ENCODE measurements around the gene HNRNPM. TPM values are rescaled to one million over a fixed set of nuclear protein-coding genes. Genes with fewer than 3 reads are reported as not detected.
"Not testable (repeated sequence)": the region's sequence is repeated elsewhere in the genome, so short reads cannot be mapped to it uniquely, and the experiment has no call there.

Gene HNRNPM
- 100 to 1,000 TPM; 448 to 486 (median 453) TPM for total RNA-seq

GRCh38 chr19:8444677-8445487 lies at the start of gene HNRNPM:
TSS of gene HNRNPM (plus strand) at chr19:8444975. CDS start at chr19:8444999, 24 bp downstream.
- Mint-ChIP-seq H3K9me3 (no peaks in the 10 kb centered on the region), H3K4me1 (ENCODE audit: low read depth) (peaks cover 39% of the 10 kb centered on the region)

GRCh38 chr19:8395621-8396082 lies 49.1 kb upstream of the HNRNPM start:
- Mint-ChIP-seq H3K4me1 (ENCODE audit: low read depth) (peaks cover 25% of the 10 kb centered on the region), H3K9me3 (no peaks in the 10 kb centered on the region), H3K4me3 (no peak overlapping the region), H3K27me3 (ENCODE audit: low read depth) (no peaks in the 10 kb centered on the region), H3K36me3 (ENCODE audit: insufficient read depth) (peaks cover 3% of the 10 kb centered on the region)
- ATAC-seq, result no peak
- no peak for DNase-seq

More at GRCh38 chr19:8444677-8445487, at the start of gene HNRNPM:
- peak; percentile 89 to 91 for ATAC-seq
- Mint-ChIP-seq H3K36me3 (ENCODE audit: insufficient read depth) (peaks cover 20% of the 10 kb centered on the region), H3K27me3 (ENCODE audit: low read depth) (no peaks in the 10 kb centered on the region), H3K4me3 (peak within 1 kb of the TSS; percentile 96)
- peak; percentile 100 for DNase-seq

- no peaks in the 10 kb centered on the region for H3K27me3 Mint-ChIP-seq (ENCODE audit: low read depth)
- H3K9me3 Mint-ChIP-seq, result no peaks in the 10 kb centered on the region
- H3K36me3 Mint-ChIP-seq (ENCODE audit: insufficient read depth), result peaks cover 3% of the 10 kb centered on the region
- no peak overlapping the region for H3K4me3 Mint-ChIP-seq
- H3K4me1 Mint-ChIP-seq (ENCODE audit: low read depth), result peaks cover 23% of the 10 kb centered on the region
- ATAC-seq (no peak), DNase-seq (no peak)
Measured at GRCh38 chr19:8396185-8396562, 48.6 kb upstream of the HNRNPM start.

- Mint-ChIP-seq H3K4me3 (no peak overlapping the region), H3K36me3 (ENCODE audit: insufficient read depth) (peaks cover 3% of the 10 kb centered on the region), H3K27me3 (ENCODE audit: low read depth) (no peaks in the 10 kb centered on the region), H3K9me3 (no peaks in the 10 kb centered on the region), H3K4me1 (ENCODE audit: low read depth) (peaks cover 21% of the 10 kb centered on the region)
- peak; percentile 53 for DNase-seq
- peak; percentile 79 to 88 for ATAC-seq
Measured at GRCh38 chr19:8396563-8397203, 48.1 kb upstream of the HNRNPM start.

- Mint-ChIP-seq H3K36me3 (ENCODE audit: insufficient read depth) (peaks cover 8% of the 10 kb centered on the region), H3K27me3 (ENCODE audit: low read depth) (no peaks in the 10 kb centered on the region), H3K9me3 (no peaks in the 10 kb centered on the region), H3K4me1 (ENCODE audit: low read depth) (peaks cover 15% of the 10 kb centered on the region), H3K4me3 (no peak overlapping the region)
- DNase-seq, result no peak
- ATAC-seq, result no peak
Measured at GRCh38 chr19:8397271-8397670, 47.5 kb upstream of the HNRNPM start.

GRCh38 chr19:8397746-8398310 lies 46.9 kb upstream of the HNRNPM start:
- ATAC-seq, result no peak
- H3K4me3 Mint-ChIP-seq, result no peak overlapping the region
- peaks cover 14% of the 10 kb centered on the region for H3K4me1 Mint-ChIP-seq (ENCODE audit: low read depth)
- no peaks in the 10 kb centered on the region for H3K9me3 Mint-ChIP-seq
- peaks cover 8% of the 10 kb centered on the region for H3K36me3 Mint-ChIP-seq (ENCODE audit: insufficient read depth)
- no peaks in the 10 kb centered on the region for H3K27me3 Mint-ChIP-seq (ENCODE audit: low read depth)
- DNase-seq, result no peak

GRCh38 chr19:8398311-8398771 lies 46.4 kb upstream of the HNRNPM start:
- no peak for DNase-seq
- Mint-ChIP-seq H3K9me3 (no peaks in the 10 kb centered on the region), H3K36me3 (ENCODE audit: insufficient read depth) (peaks cover 8% of the 10 kb centered on the region), H3K27me3 (ENCODE audit: low read depth) (no peaks in the 10 kb centered on the region), H3K4me1 (ENCODE audit: low read depth) (peaks cover 11% of the 10 kb centered on the region), H3K4me3 (no peak overlapping the region)
- ATAC-seq, result no peak

GRCh38 chr19:8399681-8400188 lies 45.0 kb upstream of the HNRNPM start:
- Mint-ChIP-seq H3K4me1 (ENCODE audit: low read depth) (peaks cover 11% of the 10 kb centered on the region), H3K9me3 (no peaks in the 10 kb centered on the region), H3K4me3 (no peak overlapping the region), H3K36me3 (ENCODE audit: insufficient read depth) (peaks cover 8% of the 10 kb centered on the region), H3K27me3 (ENCODE audit: low read depth) (no peaks in the 10 kb centered on the region)
- no peak for DNase-seq
- no peak for ATAC-seq

GRCh38 chr19:8401981-8402411 lies 42.8 kb upstream of the HNRNPM start:
- Mint-ChIP-seq H3K27me3 (ENCODE audit: low read depth) (no peaks in the 10 kb centered on the region), H3K36me3 (ENCODE audit: insufficient read depth) (peaks cover 8% of the 10 kb centered on the region), H3K4me1 (ENCODE audit: low read depth) (peaks cover 4% of the 10 kb centered on the region), H3K4me3 (no peak overlapping the region), H3K9me3 (no peaks in the 10 kb centered on the region)
- DNase-seq, result no peak
- ATAC-seq, result no peak

GRCh38 chr19:8403098-8403819 lies 41.5 kb upstream of the HNRNPM start:
- peaks cover 8% of the 10 kb centered on the region for H3K36me3 Mint-ChIP-seq (ENCODE audit: insufficient read depth)
- no peak overlapping the region for H3K4me3 Mint-ChIP-seq
- no peaks in the 10 kb centered on the region for H3K27me3 Mint-ChIP-seq (ENCODE audit: low read depth)
- ATAC-seq, result no peak
- no peaks in the 10 kb centered on the region for H3K4me1 Mint-ChIP-seq (ENCODE audit: low read depth)
- DNase-seq, result no peak
- no peaks in the 10 kb centered on the region for H3K9me3 Mint-ChIP-seq

GRCh38 chr19:8403820-8404109 lies 41.0 kb upstream of the HNRNPM start:
- Mint-ChIP-seq H3K4me1 (ENCODE audit: low read depth) (no peaks in the 10 kb centered on the region), H3K4me3 (no peak overlapping the region), H3K27me3 (ENCODE audit: low read depth) (no peaks in the 10 kb centered on the region), H3K9me3 (no peaks in the 10 kb centered on the region), H3K36me3 (ENCODE audit: insufficient read depth) (peaks cover 8% of the 10 kb centered on the region)
- DNase-seq (no peak), ATAC-seq (no peak)

- H3K4me1 Mint-ChIP-seq (ENCODE audit: low read depth), result no peaks in the 10 kb centered on the region
- H3K4me3 Mint-ChIP-seq, result no peak overlapping the region
- ATAC-seq, result no peak
- H3K36me3 Mint-ChIP-seq (ENCODE audit: insufficient read depth), result peaks cover 8% of the 10 kb centered on the region
- no peak for DNase-seq
- no peaks in the 10 kb centered on the region for H3K27me3 Mint-ChIP-seq (ENCODE audit: low read depth)
- H3K9me3 Mint-ChIP-seq, result no peaks in the 10 kb centered on the region
Measured at GRCh38 chr19:8404391-8405151, 40.2 kb upstream of the HNRNPM start.

- peaks cover 11% of the 10 kb centered on the region for H3K4me1 Mint-ChIP-seq (ENCODE audit: low read depth)
- not testable (repeated sequence) for H3K4me3 Mint-ChIP-seq; H3K36me3 Mint-ChIP-seq (ENCODE audit: insufficient read depth); H3K9me3 Mint-ChIP-seq; H3K27me3 Mint-ChIP-seq (ENCODE audit: low read depth); ATAC-seq; DNase-seq
Measured at GRCh38 chr19:8410718-8411117, 34.1 kb upstream of the HNRNPM start.
